Measurements from ENCODE around the gene FOXL2NB. TPM values are rescaled to one million over a fixed set of nuclear protein-coding genes. Genes with fewer than 3 reads are reported as not detected.

FOXL2NB gene
- total RNA-seq, 3 donors from 2014 or later, result not detected

GRCh38 chr3:138938056-138938876 is 8.8 kb upstream of the FOXL2NB start:
- H3K4me1 Mint-ChIP-seq (ENCODE audit: low read depth), result peaks cover 35% of the 10 kb centered on the region
- H3K9me3 Mint-ChIP-seq, result no peaks in the 10 kb centered on the region
- peak overlapping the region; percentile 40 for H3K4me3 Mint-ChIP-seq
- no peak for DNase-seq
- peak; percentile 18 to 28 for ATAC-seq
- H3K27me3 Mint-ChIP-seq (ENCODE audit: low read depth), result peaks cover 91% of the 10 kb centered on the region
- no peaks in the 10 kb centered on the region for H3K36me3 Mint-ChIP-seq (ENCODE audit: insufficient read depth)

DNA sequence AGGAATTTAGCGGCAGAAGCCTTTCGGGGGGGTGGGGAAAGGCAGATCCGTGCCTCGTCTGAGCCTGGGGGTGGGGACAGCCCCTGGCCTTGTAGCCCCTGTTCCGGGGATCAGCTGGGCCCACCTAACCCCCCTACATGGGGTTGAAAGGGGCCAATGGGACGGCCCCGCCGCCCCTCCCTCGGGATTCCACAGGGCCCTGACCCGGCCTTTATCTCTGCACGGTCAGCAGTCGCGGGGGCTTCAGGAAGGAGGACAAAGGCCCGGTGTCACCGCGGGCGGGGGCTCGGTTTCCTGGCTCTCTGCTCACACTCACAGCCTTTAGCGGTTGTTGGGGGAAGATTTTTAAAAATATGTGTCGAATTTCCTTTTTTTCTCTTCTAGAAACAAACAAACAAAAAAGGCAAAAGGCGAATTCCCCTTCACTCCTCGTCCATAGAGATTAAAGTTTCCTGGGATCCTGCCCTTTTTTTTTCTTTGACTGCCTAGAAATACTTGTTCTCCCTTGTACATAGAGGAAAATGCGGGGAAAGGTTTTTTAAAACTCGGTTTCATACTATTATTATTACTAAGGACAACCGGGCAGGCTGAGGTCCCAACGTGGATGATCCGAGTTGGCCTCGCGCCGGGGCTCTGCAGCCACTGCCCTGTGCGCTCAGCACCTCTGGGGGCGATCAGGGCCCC is 8.0 kb upstream of the FOXL2NB start:
- no peaks in the 10 kb centered on the region for H3K9me3 Mint-ChIP-seq
- no peak for DNase-seq
- no peak for ATAC-seq
- H3K4me3 Mint-ChIP-seq, result no peak overlapping the region
- H3K36me3 Mint-ChIP-seq (ENCODE audit: insufficient read depth), result no peaks in the 10 kb centered on the region
- H3K27me3 Mint-ChIP-seq (ENCODE audit: low read depth), result peaks cover 94% of the 10 kb centered on the region
- H3K4me1 Mint-ChIP-seq (ENCODE audit: low read depth), result peaks cover 43% of the 10 kb centered on the region

DNA sequence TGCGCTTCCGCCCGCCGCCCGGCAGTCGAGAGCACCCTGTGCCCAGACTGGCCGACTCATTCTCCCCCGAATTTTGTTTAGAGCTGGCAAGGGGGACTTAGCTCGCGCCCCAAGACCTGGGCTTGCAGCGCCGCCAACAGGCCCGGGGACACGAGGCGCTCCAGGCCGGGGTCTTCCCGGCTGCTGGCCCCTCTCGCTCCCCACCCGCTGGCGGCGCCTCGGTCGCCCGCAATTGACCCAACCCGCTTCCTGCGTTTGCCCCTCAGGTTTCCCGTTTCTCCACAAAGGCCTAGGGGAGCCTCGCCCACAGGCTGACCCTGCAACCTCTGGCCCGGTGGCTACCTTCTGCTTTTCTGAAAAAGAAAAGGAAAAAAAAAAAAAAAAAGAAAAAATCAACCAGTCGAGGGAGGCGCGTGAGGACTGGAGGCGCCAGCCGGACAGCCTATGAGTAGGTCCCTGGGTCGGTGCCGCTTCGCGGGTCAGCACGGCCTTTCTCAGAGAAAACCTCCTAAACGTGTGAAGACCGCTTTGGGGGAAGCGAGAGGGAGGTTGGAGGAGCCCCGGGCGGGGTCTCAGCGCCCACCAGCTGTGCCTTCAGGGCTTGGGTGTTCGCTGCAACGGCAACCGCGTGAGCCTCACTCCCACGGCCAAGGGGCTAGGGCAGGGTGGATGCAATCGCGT is 7.3 kb upstream of the FOXL2NB start:
- no peak for DNase-seq
- Mint-ChIP-seq H3K4me3 (peak overlapping the region; percentile 35), H3K27me3 (ENCODE audit: low read depth) (peaks cover 94% of the 10 kb centered on the region), H3K4me1 (ENCODE audit: low read depth) (peaks cover 48% of the 10 kb centered on the region), H3K9me3 (no peaks in the 10 kb centered on the region), H3K36me3 (ENCODE audit: insufficient read depth) (no peaks in the 10 kb centered on the region)
- no peak for ATAC-seq

DNA sequence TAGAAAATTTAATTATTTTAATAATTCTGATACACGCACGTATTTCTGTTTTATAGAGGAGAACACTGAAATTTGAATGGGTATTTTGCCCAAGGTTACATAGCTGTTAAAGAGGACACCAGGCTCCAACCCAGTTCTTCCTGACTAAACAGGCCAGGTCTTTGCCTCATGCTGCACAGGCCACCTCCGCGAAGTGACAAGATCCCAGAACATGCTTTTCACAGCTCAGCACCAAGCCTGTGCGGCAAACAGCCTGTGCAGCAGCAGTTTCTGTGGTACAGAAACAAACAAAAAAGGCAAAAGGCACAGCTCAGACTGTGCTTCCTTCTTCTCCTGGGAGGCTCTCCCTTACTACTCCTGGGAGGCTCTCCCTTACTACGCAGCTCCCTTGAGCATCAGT is 6.6 kb upstream of the FOXL2NB start:
- H3K36me3 Mint-ChIP-seq (ENCODE audit: insufficient read depth), result no peaks in the 10 kb centered on the region
- DNase-seq (no peak), ATAC-seq (no peak)
- H3K9me3 Mint-ChIP-seq, result no peaks in the 10 kb centered on the region
- no peak overlapping the region for H3K4me3 Mint-ChIP-seq
- peaks cover 95% of the 10 kb centered on the region for H3K27me3 Mint-ChIP-seq (ENCODE audit: low read depth)
- peaks cover 54% of the 10 kb centered on the region for H3K4me1 Mint-ChIP-seq (ENCODE audit: low read depth)

- H3K27me3 Mint-ChIP-seq (ENCODE audit: low read depth), result peaks cover 89% of the 10 kb centered on the region
- no peaks in the 10 kb centered on the region for H3K9me3 Mint-ChIP-seq
- H3K4me3 Mint-ChIP-seq, result no peak overlapping the region
- ATAC-seq, result no peak
- peaks cover 48% of the 10 kb centered on the region for H3K4me1 Mint-ChIP-seq (ENCODE audit: low read depth)
- no peak for DNase-seq
- no peaks in the 10 kb centered on the region for H3K36me3 Mint-ChIP-seq (ENCODE audit: insufficient read depth)
These were observed 5.6 kb upstream of the FOXL2NB start for GRCh38 chr3:138941259-138941885.

DNA sequence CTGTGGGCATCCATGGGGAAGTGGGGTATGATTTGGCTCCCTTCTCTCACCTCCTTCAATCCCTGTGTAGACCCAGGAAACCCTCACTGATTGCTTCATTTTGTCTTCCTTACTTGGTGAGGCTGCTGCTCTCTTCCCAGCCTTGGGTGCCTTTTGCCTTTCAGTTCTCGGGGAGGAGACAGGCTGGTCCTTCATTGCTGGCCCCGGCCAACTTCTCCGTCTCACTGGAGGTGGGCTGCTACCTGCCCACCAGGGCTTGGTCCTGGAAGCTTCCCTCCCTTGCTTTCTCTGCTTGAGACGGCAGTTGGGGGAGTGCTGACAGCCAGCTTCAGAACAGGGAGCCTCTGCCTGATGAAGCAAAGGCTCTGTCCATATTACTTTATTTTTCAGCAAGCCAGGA is 4.7 kb upstream of the FOXL2NB start:
- H3K36me3 Mint-ChIP-seq (ENCODE audit: insufficient read depth), result no peaks in the 10 kb centered on the region
- H3K4me3 Mint-ChIP-seq, result no peak overlapping the region
- no peak for DNase-seq
- H3K9me3 Mint-ChIP-seq, result no peaks in the 10 kb centered on the region
- no peak for ATAC-seq
- H3K4me1 Mint-ChIP-seq (ENCODE audit: low read depth), result peaks cover 43% of the 10 kb centered on the region
- peaks cover 87% of the 10 kb centered on the region for H3K27me3 Mint-ChIP-seq (ENCODE audit: low read depth)

DNA sequence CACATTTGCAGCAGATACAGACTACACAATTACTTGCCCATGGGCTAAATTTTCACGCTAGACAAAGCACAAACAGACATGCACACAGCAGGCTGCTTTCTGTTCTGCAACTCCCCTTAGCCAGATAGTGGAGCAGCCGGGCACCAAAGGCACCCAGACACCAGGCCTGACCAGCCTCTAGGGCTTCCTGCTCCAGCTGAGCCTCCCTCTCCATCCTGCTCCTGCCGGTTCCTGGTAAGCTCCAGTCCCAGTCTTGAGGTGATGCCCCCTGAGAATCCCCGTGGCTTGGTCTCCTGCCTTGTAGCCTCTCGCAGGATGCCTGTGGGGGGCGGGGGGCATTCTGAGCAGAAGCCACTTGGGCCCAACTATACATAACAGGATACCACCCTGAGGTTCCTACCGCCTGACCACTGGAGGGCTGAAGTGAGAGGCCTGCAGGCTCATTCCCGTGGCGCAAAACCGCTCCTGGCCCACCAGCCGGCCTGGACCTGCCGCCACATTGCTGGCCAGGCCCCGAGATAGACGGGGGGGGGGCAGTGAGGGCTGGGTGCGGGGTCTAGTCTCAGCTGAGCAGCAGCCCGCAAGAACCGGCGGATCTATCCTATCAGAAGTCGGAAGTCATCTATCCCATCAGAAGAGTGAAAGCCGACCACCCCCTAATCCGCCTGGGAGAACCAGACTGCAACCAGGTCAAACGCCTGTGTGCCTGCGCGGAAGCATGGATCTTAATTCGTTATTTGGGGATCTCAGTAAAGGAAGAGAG is 4.0 kb upstream of the FOXL2NB start:
- Mint-ChIP-seq H3K9me3 (no peaks in the 10 kb centered on the region), H3K4me3 (no peak overlapping the region), H3K4me1 (ENCODE audit: low read depth) (peaks cover 40% of the 10 kb centered on the region), H3K27me3 (ENCODE audit: low read depth) (peaks cover 87% of the 10 kb centered on the region), H3K36me3 (ENCODE audit: insufficient read depth) (no peaks in the 10 kb centered on the region)
- DNase-seq, result no peak
- ATAC-seq, result no peak

DNA sequence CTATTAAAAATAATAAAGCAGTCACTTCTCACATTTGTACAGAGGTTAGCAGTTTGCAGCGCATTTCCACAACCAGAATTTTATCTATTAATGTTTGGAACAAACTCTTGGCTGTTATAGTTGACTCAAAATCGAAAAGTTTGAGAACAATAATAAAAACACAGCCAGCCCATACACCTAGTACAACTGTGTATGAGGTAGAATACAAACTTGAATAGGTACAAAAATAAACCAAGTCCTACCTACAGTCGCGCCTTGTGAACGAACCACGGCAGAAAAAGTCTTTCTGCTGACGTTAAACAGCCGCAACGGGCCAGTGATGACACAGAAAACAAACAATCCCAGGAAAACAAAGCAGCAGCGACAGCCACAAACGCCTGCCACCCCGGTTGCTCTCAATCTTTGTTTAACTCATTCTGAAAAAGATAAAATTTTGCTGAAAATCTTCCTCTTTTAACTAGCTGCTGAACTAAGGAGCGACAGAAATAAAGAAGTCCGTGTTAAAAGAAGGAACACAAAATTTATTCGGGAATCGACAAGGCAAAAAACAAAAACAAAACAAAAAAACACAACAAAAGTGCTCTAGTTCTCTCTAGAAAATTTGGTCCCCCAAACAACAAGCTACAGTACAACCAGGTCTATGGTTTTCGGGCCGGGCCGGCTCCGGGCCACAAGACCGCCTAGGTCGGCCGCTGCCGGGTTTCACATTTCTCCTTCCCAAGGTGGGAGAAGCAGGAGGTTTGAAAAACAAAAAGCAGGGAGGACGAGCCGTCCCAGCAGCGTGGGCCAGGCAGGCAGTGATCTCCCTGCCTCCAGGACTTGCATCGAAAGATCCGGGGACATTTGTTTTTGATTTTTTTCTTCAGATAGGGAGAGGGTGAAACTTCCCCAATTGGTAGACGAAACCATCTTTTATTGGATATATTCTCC is 3.0 kb upstream of the FOXL2NB start:
- Mint-ChIP-seq H3K36me3 (ENCODE audit: insufficient read depth) (no peaks in the 10 kb centered on the region), H3K4me1 (ENCODE audit: low read depth) (peaks cover 32% of the 10 kb centered on the region), H3K4me3 (peak overlapping the region; percentile 82), H3K9me3 (no peaks in the 10 kb centered on the region), H3K27me3 (ENCODE audit: low read depth) (peaks cover 89% of the 10 kb centered on the region)
- no peak for ATAC-seq
- no peak for DNase-seq

GRCh38 chr3:138944654-138944928 is 2.4 kb upstream of the FOXL2NB start:
- no peak for DNase-seq
- Mint-ChIP-seq H3K4me1 (ENCODE audit: low read depth) (peaks cover 33% of the 10 kb centered on the region), H3K27me3 (ENCODE audit: low read depth) (peaks cover 89% of the 10 kb centered on the region), H3K36me3 (ENCODE audit: insufficient read depth) (no peaks in the 10 kb centered on the region), H3K9me3 (no peaks in the 10 kb centered on the region), H3K4me3 (peak overlapping the region; percentile 82)
- no peak for ATAC-seq

- Mint-ChIP-seq H3K4me3 (peak overlapping the region; percentile 82), H3K36me3 (ENCODE audit: insufficient read depth) (no peaks in the 10 kb centered on the region), H3K4me1 (ENCODE audit: low read depth) (peaks cover 31% of the 10 kb centered on the region), H3K27me3 (ENCODE audit: low read depth) (peaks cover 87% of the 10 kb centered on the region), H3K9me3 (no peaks in the 10 kb centered on the region)
- no peak for DNase-seq
- peak; percentile 16 to 24 for ATAC-seq
These were observed 1.9 kb upstream of the FOXL2NB start for GRCh38 chr3:138944929-138945708.

- Mint-ChIP-seq H3K4me3 (peak overlapping the region; percentile 60), H3K4me1 (ENCODE audit: low read depth) (peaks cover 39% of the 10 kb centered on the region), H3K9me3 (no peaks in the 10 kb centered on the region), H3K36me3 (ENCODE audit: insufficient read depth) (no peaks in the 10 kb centered on the region), H3K27me3 (ENCODE audit: low read depth) (peaks cover 87% of the 10 kb centered on the region)
- ATAC-seq (peak; percentile 8 to 9), DNase-seq (no peak)
These were observed 1.0 kb upstream of the FOXL2NB start for GRCh38 chr3:138945709-138946662.

Data from activated T-cell treated with anti-CD3 and anti-CD28 coated beads, Interleukin-2, amount 50 U/mL, for 4 hours (primary cell).